SJSA1 (cell line): Measurements from ENCODE around the gene P2RY12. TPM values are rescaled to one million over a fixed set of nuclear protein-coding genes. Genes with fewer than 3 reads are reported as not detected.
A peak's percentile ranks its signal among the peaks of the same experiment; 100 is the strongest.
"Not testable (repeated sequence)": the region's sequence is repeated elsewhere in the genome, so short reads cannot be mapped to it uniquely, and the experiment has no call there.

Experiments
- DNase-seq, 2 experiments: peaks; one replicate each; pipeline ENCODE4 v3.0.0-alpha.2; 2015 to 2020; ENCODE audit warnings: low spot score in 2 of 2, low read depth in 1 of 2
- H3K27ac ChIP-seq: fragments of 250-450 bp; sonication (Bioruptor Pico); 2 replicates; pipeline ENCODE4 v1.5.1; 2020; ENCODE audit warnings: mild to moderate bottlenecking, moderate library complexity
- H3K27me3 ChIP-seq: fragments of 250-450 bp; sonication (Bioruptor Pico); replicated peaks from 2 replicates; pipeline ENCODE4 v1.5.1; 2020; ENCODE audit warnings: mild to moderate bottlenecking, moderate library complexity
- H3K36me3 ChIP-seq: fragments of 250-450 bp; sonication (Bioruptor Pico); 2 replicates; pipeline ENCODE4 v1.5.1; 2020; ENCODE audit warnings: mild to moderate bottlenecking
- H3K4me1 ChIP-seq: fragments of 250-450 bp; sonication (Bioruptor Pico); replicated peaks from 2 replicates; pipeline ENCODE4 v1.6.1; 2021; ENCODE audit warnings: mild to moderate bottlenecking
- H3K4me3 ChIP-seq: fragments of 250-450 bp; sonication (Bioruptor Pico); 2 replicates; pipeline ENCODE4 v1.5.1; 2020; ENCODE audit warnings: mild to moderate bottlenecking
- H3K9me3 ChIP-seq: fragments of 250-450 bp; sonication (Bioruptor Pico); replicated peaks from 2 replicates; pipeline ENCODE4 v1.5.1; 2020; ENCODE audit warnings: mild to moderate bottlenecking
- total RNA-seq: library from RNA; depleted of rRNA; stranded (reverse); fragments of >200 nt; shearing (Covaris generic); gene quantifications from 2 replicates; pipeline ENCODE4 v1.2.3, GENCODE V29; 2014

P2RY12 gene
- total RNA-seq, 1 experiment from 2014 or later = not detected

GRCh38 chr3:151407928-151408327 lies 23.4 kb upstream of the P2RY12 start:
- no peak for DNase-seq
- H3K4me1 ChIP-seq = peaks cover 35% of the 10 kb centered on the region
- H3K9me3 ChIP-seq = no peaks in the 10 kb centered on the region
- H3K27me3 ChIP-seq = no peaks in the 10 kb centered on the region
- no peaks in the 10 kb centered on the region for H3K36me3 ChIP-seq
- H3K27ac ChIP-seq = no peak overlapping the region
- H3K4me3 ChIP-seq = no peak overlapping the region

GRCh38 chr3:151404316-151404715 lies 19.8 kb upstream of the P2RY12 start:
- Histone ChIP-seq H3K4me3 (no peak overlapping the region), H3K4me1 (peaks cover 22% of the 10 kb centered on the region), H3K27ac (no peak overlapping the region; the same call in 1 of the 2 replicates), H3K27me3 (no peaks in the 10 kb centered on the region), H3K9me3 (no peaks in the 10 kb centered on the region), H3K36me3 (no peaks in the 10 kb centered on the region)
- peak in 1 of 2 experiments; percentile 21 for DNase-seq

- H3K27me3 ChIP-seq = no peaks in the 10 kb centered on the region
- no peaks in the 10 kb centered on the region for H3K36me3 ChIP-seq
- H3K9me3 ChIP-seq = no peaks in the 10 kb centered on the region
- no peak overlapping the region for H3K27ac ChIP-seq
- no peak overlapping the region for H3K4me3 ChIP-seq
- peaks cover 22% of the 10 kb centered on the region for H3K4me1 ChIP-seq
- peak in 1 of 2 experiments; percentile 48 for DNase-seq
Measured at GRCh38 chr3:151403246-151403645, 18.7 kb upstream of the P2RY12 start.

GRCh38 chr3:151402349-151402748 lies 17.8 kb upstream of the P2RY12 start:
- Histone ChIP-seq H3K9me3 (no peaks in the 10 kb centered on the region), H3K4me3 (no peak overlapping the region), H3K27ac (no peak overlapping the region), H3K27me3 (no peaks in the 10 kb centered on the region), H3K36me3 (no peaks in the 10 kb centered on the region), H3K4me1 (peaks cover 22% of the 10 kb centered on the region)
- no peak for DNase-seq

- Histone ChIP-seq H3K9me3 (no peaks in the 10 kb centered on the region), H3K36me3 (no peaks in the 10 kb centered on the region), H3K4me3 (no peak overlapping the region), H3K27ac (no peak overlapping the region), H3K4me1 (peaks cover 27% of the 10 kb centered on the region), H3K27me3 (no peaks in the 10 kb centered on the region)
- no peak for DNase-seq
Measured at GRCh38 chr3:151400341-151400740, 15.8 kb upstream of the P2RY12 start.

- Histone ChIP-seq H3K27ac (no peak overlapping the region), H3K27me3 (no peaks in the 10 kb centered on the region), H3K9me3 (no peaks in the 10 kb centered on the region), H3K4me1 (peaks cover 28% of the 10 kb centered on the region), H3K4me3 (no peak overlapping the region), H3K36me3 (no peaks in the 10 kb centered on the region)
- DNase-seq = no peak
Measured at GRCh38 chr3:151398895-151399294, 14.3 kb upstream of the P2RY12 start.

- Histone ChIP-seq H3K9me3 (no peaks in the 10 kb centered on the region), H3K4me3 (no peak overlapping the region), H3K27ac (no peak overlapping the region), H3K4me1 (peaks cover 28% of the 10 kb centered on the region), H3K36me3 (no peaks in the 10 kb centered on the region), H3K27me3 (no peaks in the 10 kb centered on the region)
- peak in 1 of 2 experiments; percentile 16 for DNase-seq
Measured at GRCh38 chr3:151395806-151396205, 11.3 kb upstream of the P2RY12 start.

GRCh38 chr3:151394611-151395010 lies 10.1 kb upstream of the P2RY12 start:
- no peak for DNase-seq
- Histone ChIP-seq H3K9me3 (no peaks in the 10 kb centered on the region), H3K27ac (no peak overlapping the region)

GRCh38 chr3:151393941-151394340 lies 9.4 kb upstream of the P2RY12 start:
- Histone ChIP-seq H3K4me3 (no peak overlapping the region), H3K9me3 (no peaks in the 10 kb centered on the region), H3K36me3 (no peaks in the 10 kb centered on the region), H3K27me3 (no peaks in the 10 kb centered on the region), H3K4me1 (peaks cover 28% of the 10 kb centered on the region), H3K27ac (peak overlapping the region; percentile 53)
- DNase-seq = no peak

More at GRCh38 chr3:151394611-151395010, 10.1 kb upstream of the P2RY12 start:
- Histone ChIP-seq H3K27me3 (no peaks in the 10 kb centered on the region), H3K36me3 (no peaks in the 10 kb centered on the region), H3K4me3 (no peak overlapping the region), H3K4me1 (peaks cover 28% of the 10 kb centered on the region)

- H3K36me3 ChIP-seq = no peaks in the 10 kb centered on the region
- peaks cover 28% of the 10 kb centered on the region for H3K4me1 ChIP-seq
- peak in 1 of 2 experiments; percentile 74 for DNase-seq
- H3K9me3 ChIP-seq = no peaks in the 10 kb centered on the region
- peak overlapping the region; percentile 53 for H3K27ac ChIP-seq
- no peak overlapping the region for H3K4me3 ChIP-seq
- no peaks in the 10 kb centered on the region for H3K27me3 ChIP-seq
Measured at GRCh38 chr3:151393146-151393830, 8.7 kb upstream of the P2RY12 start.

GRCh38 chr3:151392191-151392590 lies 7.6 kb upstream of the P2RY12 start:
- DNase-seq, H3K27ac ChIP-seq, H3K36me3 ChIP-seq, H3K9me3 ChIP-seq, H3K27me3 ChIP-seq, H3K4me3 ChIP-seq: not testable (repeated sequence)
- H3K4me1 ChIP-seq = peaks cover 28% of the 10 kb centered on the region

GRCh38 chr3:151391720-151392119 lies 7.2 kb upstream of the P2RY12 start:
- Histone ChIP-seq H3K4me3 (no peak overlapping the region), H3K27ac (no peak overlapping the region), H3K9me3 (no peaks in the 10 kb centered on the region), H3K27me3 (no peaks in the 10 kb centered on the region), H3K36me3 (no peaks in the 10 kb centered on the region), H3K4me1 (peaks cover 28% of the 10 kb centered on the region)
- DNase-seq = no peak

- H3K9me3 ChIP-seq = no peaks in the 10 kb centered on the region
- H3K4me1 ChIP-seq = peaks cover 10% of the 10 kb centered on the region
- H3K36me3 ChIP-seq = no peaks in the 10 kb centered on the region
- no peak for DNase-seq
- no peak overlapping the region for H3K4me3 ChIP-seq
- H3K27ac ChIP-seq = no peak overlapping the region
- H3K27me3 ChIP-seq = no peaks in the 10 kb centered on the region
Measured at GRCh38 chr3:151387842-151388241, 3.3 kb upstream of the P2RY12 start.

- Histone ChIP-seq H3K36me3 (no peaks in the 10 kb centered on the region), H3K27me3 (no peaks in the 10 kb centered on the region), H3K4me1 (peaks cover 9% of the 10 kb centered on the region), H3K27ac (no peak overlapping the region), H3K9me3 (no peaks in the 10 kb centered on the region), H3K4me3 (no peak overlapping the region)
- no peak for DNase-seq
Measured at GRCh38 chr3:151387432-151387831, 2.9 kb upstream of the P2RY12 start.

GRCh38 chr3:151386056-151386455 lies 1.5 kb upstream of the P2RY12 start:
- Histone ChIP-seq H3K9me3 (no peaks in the 10 kb centered on the region), H3K4me1 (peaks cover 6% of the 10 kb centered on the region; the same call in 1 of the 2 replicates), H3K27me3 (no peaks in the 10 kb centered on the region), H3K4me3 (no peak overlapping the region), H3K27ac (no peak overlapping the region), H3K36me3 (no peaks in the 10 kb centered on the region)
- peak in 1 of 2 experiments; percentile 38 for DNase-seq
